DMS 273 (cell line): Measurements from ENCODE around the gene TMEM63C.
A peak's percentile ranks its signal among the peaks of the same experiment; 100 is the strongest.

ENCODE experiments used
- DNase-seq: peaks from one replicate; lab custom pipeline; 2025; ENCODE audit not compliant: unreplicated experiment; lab: John Stamatoyannopoulos, UW

Gene TMEM63C, protein sequence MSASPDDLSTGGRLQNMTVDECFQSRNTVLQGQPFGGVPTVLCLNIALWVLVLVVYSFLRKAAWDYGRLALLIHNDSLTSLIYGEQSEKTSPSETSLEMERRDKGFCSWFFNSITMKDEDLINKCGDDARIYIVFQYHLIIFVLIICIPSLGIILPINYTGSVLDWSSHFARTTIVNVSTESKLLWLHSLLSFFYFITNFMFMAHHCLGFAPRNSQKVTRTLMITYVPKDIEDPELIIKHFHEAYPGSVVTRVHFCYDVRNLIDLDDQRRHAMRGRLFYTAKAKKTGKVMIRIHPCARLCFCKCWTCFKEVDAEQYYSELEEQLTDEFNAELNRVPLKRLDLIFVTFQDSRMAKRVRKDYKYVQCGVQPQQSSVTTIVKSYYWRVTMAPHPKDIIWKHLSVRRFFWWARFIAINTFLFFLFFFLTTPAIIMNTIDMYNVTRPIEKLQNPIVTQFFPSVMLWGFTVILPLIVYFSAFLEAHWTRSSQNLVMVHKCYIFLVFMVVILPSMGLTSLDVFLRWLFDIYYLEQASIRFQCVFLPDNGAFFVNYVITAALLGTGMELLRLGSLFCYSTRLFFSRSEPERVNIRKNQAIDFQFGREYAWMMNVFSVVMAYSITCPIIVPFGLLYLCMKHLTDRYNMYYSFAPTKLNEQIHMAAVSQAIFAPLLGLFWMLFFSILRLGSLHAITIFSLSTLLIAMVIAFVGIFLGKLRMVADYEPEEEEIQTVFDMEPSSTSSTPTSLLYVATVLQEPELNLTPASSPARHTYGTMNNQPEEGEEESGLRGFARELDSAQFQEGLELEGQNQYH

DNA sequence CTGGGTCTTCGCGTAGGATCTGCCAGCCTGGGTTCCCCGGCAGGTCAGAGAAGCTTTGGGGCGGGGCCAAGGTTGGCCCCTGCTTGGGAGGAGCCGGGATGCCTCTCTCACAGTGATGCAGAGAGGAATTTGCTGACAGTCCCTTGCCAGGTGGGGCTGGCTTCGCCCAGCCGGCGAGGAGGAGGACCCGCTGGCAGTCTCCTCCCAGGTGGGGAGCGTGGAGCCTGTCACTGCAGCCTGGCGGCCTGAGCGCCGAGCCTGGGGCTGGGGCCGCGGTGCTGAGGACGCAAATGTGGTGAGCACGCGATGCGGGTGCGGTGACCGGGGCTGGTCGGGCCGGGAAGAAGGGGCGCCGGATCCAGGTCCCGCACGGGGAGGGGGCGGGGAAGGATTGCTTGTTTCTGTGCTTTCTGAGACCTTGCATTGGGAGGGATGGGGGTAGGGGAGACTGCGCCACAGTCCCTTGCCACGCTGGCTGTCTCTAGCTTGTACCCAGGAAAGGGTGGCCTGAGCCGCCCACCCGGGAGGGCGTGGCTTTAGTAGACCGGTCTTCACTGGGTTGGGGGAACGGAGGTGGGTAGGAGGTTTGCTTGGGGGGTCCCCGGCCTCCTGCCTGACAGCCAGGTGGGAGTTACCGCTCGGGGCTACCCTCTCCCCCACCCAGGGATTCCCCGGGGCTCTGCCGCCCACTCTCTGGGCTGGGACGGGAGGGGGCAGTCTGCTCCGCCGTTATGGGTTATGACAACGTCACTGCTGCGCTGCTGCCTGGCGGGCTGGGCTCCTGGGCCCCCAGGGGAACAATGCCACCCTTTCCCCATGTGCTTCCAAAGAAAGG is at the start of gene TMEM63C:
Gene TMEM63C (plus strand): TSS at position 196 of the 835 bp plus-strand sequence. CDS start 37,016 bp downstream, outside the sequence.
- DNase-seq, result peak; percentile 99

GRCh38 chr14:77131871-77132486 is 49.6 kb upstream of the TMEM63C start:
- DNase-seq, result no peak

DNA sequence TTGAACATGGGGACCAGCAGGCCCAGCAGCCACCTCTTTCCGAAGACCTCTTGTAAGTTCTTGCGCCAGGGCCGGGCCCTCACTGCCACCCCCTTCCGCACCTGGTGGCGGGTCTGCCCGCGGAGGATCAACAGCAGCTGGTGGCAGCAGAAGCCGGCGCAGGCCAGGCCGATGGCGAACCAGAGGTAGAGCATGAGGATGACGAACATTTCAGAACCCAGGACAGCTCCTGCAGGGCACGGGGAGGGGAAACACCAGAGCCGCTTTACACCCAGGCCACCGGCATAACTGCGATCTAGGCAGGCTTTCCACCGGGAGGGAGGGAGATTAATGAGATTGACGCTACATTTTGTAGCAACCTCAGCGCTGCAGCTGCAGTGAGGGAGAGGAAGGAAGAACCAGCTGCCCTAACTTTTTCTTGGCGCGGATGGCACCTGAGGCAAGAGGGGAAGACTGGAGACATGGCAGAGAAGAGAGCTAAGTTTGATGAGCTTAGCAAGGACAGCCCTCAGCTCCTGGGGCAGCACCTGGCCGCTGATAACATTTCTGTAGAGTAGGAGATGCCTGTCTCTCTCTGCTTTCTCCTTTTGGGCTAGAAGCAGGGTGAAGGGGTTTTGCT is 47.8 kb upstream of the TMEM63C start:
- peak; percentile 48 for DNase-seq

DNA sequence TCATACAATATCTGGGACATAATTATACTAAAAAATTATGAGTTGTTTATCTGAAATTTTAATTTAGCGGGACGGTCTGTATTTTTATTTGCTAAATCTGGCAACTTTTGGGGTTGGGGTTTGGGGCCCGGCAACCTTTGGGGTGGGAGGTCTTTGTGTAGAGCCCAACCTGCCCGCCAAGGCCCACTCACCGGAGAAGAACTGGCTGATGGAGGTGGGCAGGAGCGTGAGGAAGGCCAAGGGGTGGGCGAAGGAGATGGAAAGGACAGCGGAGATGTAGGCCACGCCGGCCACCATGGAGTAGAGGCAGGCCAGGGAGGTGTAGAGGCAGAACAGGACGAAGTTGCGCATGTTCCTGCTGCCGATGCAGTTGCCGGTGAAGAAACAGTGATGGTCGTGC is 42.6 kb upstream of the TMEM63C start:
- no peak for DNase-seq

DNA sequence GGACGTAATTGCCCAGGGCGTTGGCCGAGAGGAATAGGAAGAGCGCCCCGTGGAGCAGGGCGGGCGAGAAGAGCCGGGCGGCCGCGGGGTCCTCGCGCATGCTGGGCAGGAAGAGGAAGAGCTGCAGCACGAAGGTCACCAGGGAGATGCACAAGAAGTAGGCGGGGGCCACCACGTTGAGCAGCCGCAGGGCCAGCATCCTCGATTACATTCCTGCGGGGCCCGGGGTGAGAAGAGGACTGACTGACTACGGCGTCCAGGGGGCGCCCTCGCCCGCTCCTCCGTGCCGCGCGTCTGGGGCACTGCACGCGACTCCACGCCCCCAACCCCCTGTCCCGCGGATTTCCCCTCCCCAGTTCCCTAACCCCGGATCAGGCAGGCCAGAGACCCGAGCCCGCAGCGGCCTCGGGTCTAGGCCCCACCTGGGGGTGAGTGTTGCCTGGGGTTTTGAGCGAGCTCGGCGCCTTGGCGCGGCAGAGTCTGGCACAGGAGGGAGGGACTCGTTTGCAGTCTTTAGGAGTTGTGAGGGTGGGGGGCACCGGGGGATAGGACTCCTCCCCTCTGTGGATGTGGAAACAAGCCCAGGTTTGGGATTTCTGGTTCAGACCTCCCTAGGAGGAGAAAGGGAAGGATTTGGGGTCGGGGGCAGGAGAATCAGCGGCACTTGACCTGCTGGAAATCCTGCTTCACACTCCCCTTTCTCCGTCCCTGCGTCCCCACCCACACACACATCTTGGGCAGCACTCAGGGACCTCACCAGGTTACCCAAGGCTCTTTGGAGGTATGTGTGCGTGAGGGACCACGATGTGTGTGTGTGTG is 41.8 kb upstream of the TMEM63C start:
- peak; percentile 87 for DNase-seq

- DNase-seq, result peak; percentile 76
These were observed 41.0 kb upstream of the TMEM63C start for GRCh38 chr14:77140359-77141213.

GRCh38 chr14:77141214-77142004 is 40.2 kb upstream of the TMEM63C start, which contains the start of gene ZDHHC22:
Gene ZDHHC22, minus strand, starts transcription at chr14:77141791. Its CDS starts 2,053 bp downstream, at chr14:77139738.
- DNase-seq, result peak; percentile 95

GRCh38 chr14:77142005-77142800 is 39.4 kb upstream of the TMEM63C start:
- no peak for DNase-seq

DNA sequence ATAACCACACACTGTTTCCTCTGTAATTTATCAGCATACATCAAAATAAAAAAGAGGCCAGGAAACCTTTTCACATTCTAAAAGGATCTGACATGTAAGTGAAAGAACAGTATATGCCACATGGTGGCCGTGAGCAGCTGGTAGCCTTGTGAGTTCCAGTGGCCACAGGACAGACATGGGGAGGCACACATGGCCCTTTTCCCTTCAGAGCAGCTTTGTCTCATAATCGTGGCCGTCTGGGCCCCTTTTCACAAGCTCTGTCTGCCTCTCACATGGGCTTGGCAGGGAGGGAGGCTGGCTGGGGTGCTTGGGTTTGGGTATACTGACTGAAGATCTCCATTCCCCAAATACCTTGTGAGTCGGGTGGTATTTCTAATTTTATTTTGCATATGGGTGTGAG is 38.5 kb upstream of the TMEM63C start:
- DNase-seq, result peak; percentile 81

GRCh38 chr14:77144412-77145115 is 37.0 kb upstream of the TMEM63C start:
- peak; percentile 65 for DNase-seq

DNA sequence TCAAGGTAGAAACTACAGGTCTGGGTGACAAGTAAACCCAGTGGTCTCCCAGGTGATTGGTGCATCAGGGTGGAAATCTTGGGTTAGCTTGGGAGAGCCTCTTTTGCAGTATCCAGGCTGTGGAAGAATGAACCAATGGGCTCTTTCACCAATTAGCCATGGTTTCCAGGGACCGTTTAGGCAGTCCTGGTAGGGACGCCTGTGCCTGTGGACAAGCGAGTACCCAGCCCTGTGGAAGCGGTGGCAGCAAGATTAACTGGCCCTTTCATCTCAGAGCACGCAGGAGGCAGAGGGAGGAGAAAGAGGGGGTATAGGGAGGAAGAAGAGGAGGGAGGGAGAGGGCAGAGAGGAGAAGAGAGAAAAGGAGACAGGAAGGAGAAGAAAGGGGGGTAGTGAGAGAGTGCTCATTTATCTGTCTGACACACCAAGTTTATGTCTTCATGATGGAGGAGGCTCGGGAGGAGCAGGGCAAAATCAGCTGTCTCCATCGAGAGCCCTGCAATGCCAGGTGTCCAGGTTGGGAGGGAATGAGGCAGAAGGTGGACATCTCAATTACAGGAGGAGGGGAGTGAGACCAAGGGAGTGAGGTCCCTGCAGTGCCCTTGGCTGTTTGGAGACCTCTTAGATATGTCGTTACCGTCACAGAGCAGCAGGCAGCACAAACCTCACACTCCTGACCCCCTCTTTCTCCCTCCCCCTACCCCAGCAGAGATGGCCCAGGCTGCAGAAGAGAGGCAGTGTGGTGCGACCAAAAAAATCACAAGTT is 35.4 kb upstream of the TMEM63C start:
- no peak for DNase-seq

GRCh38 chr14:77148510-77149231 is 32.9 kb upstream of the TMEM63C start:
- peak; percentile 73 for DNase-seq

GRCh38 chr14:77151245-77151644 is 30.4 kb upstream of the TMEM63C start:
- peak; percentile 77 for DNase-seq

DNA sequence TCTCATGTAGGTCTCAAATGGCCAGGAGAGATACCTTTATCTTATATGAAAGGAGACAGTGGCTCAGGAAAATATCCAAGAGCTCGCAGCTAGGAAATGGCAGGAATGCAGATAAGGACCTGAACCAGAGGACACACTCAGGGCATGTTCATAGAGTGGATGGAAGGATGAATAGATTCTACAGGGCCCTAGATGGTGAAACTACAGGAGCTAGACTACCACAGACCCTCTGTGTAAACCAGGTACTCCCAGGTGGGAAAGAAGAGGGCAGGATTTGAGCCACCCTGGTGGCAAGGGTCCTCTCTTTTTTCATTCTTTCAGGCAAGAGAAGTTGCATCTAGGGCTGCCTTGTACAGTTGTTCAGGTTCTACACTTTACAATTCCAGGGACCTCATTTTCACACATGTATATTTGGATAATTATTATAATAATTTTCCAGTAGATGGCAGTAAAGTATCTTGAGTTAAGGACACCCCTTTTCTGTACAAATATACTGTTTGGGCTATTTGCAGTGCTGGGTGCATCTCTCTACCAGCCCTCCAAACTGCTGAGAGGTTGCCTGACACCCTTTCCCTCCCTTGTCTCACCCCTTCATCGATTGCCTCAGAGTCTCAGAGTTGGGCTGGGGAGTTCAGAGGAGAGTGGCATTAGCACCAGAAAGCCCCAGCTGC is 29.5 kb upstream of the TMEM63C start:
- peak; percentile 74 for DNase-seq
